Parathyroid adenoma (tissue), 2 donors: ENCODE measurements around the gene RPP30.
"Not testable (repeated sequence)": the region's sequence is repeated elsewhere in the genome, so short reads cannot be mapped to it uniquely, and the experiment has no call there.

Experiments used
- H2AFZ ChIP-seq: fragments of 300-600 bp; sonication (generic); one replicate; pipeline ENCODE4 v1.7.0; 2017; ENCODE audit warnings: antibody characterized with exemption, mild to moderate bottlenecking
- H3K27ac ChIP-seq: fragments of 300-600 bp; sonication (generic); one replicate; pipeline ENCODE4 v1.7.0; 2017
- H3K27me3 ChIP-seq: fragments of 300-600 bp; sonication (generic); one replicate; pipeline ENCODE4 v1.7.0; 2017; ENCODE audit warnings: low read length; ENCODE audit not compliant: control insufficient read depth, insufficient read depth
- H3K36me3 ChIP-seq: fragments of 300-600 bp; sonication (generic); one replicate; pipeline ENCODE4 v1.7.0; 2017; ENCODE audit warnings: low read length; ENCODE audit not compliant: control insufficient read depth, insufficient read depth
- H3K4me1 ChIP-seq: fragments of 300-600 bp; sonication (generic); one replicate; pipeline ENCODE4 v1.7.0; 2017; ENCODE audit warnings: control low read depth
- H3K4me2 ChIP-seq: fragments of 300-600 bp; sonication (generic); one replicate; pipeline ENCODE4 v1.7.0; 2017; ENCODE audit warnings: low read length
- H3K4me3 ChIP-seq: fragments of 300-600 bp; sonication (generic); one replicate; pipeline ENCODE4 v1.7.0; 2017; ENCODE audit warnings: low read depth, low read length
- H3K79me2 ChIP-seq: fragments of 300-600 bp; sonication (generic); one replicate; pipeline ENCODE4 v1.7.0; 2017; ENCODE audit warnings: control low read depth
- H3K9ac ChIP-seq: fragments of 300-600 bp; sonication (generic); one replicate; pipeline ENCODE4 v1.7.0; 2017; ENCODE audit warnings: mild to moderate bottlenecking
- H3K9me3 ChIP-seq: fragments of 300-600 bp; sonication (generic); one replicate; pipeline ENCODE4 v1.7.0; 2017; ENCODE audit warnings: low read length; ENCODE audit not compliant: control insufficient read depth
- TF ChIP-seq, protein P1 (sequence below): fragments of 300-600 bp; sonication (generic); IDR thresholded peaks from one replicate; pipeline ENCODE4 v1.7.0; 2017; ENCODE audit warnings: antibody characterized with exemption, mild to moderate bottlenecking
- donor health status: primary hyperparathyroidism.

Gene RPP30

GRCh38 chr10:90936276-90936659, 64.5 kb downstream of the RPP30 start:
- Histone ChIP-seq H3K9ac (no peak overlapping the region), H2AFZ (no peak overlapping the region), H3K27me3 (no peaks in the 10 kb centered on the region), H3K4me3 (no peak overlapping the region), H3K79me2 (no peaks in the 10 kb centered on the region), H3K4me2 (no peak overlapping the region), H3K9me3 (no peaks in the 10 kb centered on the region), H3K36me3 (no peaks in the 10 kb centered on the region), H3K27ac (no peak overlapping the region), H3K4me1 (no peaks in the 10 kb centered on the region)
- TF ChIP-seq, protein P1, sequence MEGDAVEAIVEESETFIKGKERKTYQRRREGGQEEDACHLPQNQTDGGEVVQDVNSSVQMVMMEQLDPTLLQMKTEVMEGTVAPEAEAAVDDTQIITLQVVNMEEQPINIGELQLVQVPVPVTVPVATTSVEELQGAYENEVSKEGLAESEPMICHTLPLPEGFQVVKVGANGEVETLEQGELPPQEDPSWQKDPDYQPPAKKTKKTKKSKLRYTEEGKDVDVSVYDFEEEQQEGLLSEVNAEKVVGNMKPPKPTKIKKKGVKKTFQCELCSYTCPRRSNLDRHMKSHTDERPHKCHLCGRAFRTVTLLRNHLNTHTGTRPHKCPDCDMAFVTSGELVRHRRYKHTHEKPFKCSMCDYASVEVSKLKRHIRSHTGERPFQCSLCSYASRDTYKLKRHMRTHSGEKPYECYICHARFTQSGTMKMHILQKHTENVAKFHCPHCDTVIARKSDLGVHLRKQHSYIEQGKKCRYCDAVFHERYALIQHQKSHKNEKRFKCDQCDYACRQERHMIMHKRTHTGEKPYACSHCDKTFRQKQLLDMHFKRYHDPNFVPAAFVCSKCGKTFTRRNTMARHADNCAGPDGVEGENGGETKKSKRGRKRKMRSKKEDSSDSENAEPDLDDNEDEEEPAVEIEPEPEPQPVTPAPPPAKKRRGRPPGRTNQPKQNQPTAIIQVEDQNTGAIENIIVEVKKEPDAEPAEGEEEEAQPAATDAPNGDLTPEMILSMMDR: no peak

GRCh38 chr10:90937645-90938258, 66.0 kb downstream of the RPP30 start:
- Histone ChIP-seq H3K36me3 (no peaks in the 10 kb centered on the region), H3K4me3 (no peak overlapping the region), H3K4me1 (no peaks in the 10 kb centered on the region), H2AFZ (no peak overlapping the region), H3K9me3 (no peaks in the 10 kb centered on the region), H3K27me3 (no peaks in the 10 kb centered on the region), H3K79me2 (no peaks in the 10 kb centered on the region), H3K4me2 (no peak overlapping the region), H3K27ac (no peak overlapping the region), H3K9ac (no peak overlapping the region)
- TF ChIP-seq, protein P1: no peak

GRCh38 chr10:90939116-90939515, 67.3 kb downstream of the RPP30 start:
- no peak overlapping the region for H2AFZ ChIP-seq
- H3K79me2 ChIP-seq: no peaks in the 10 kb centered on the region
- no peak overlapping the region for H3K4me3 ChIP-seq
- no peaks in the 10 kb centered on the region for H3K9me3 ChIP-seq
- H3K27me3 ChIP-seq: no peaks in the 10 kb centered on the region
- H3K27ac ChIP-seq: no peak overlapping the region
- H3K36me3 ChIP-seq: no peaks in the 10 kb centered on the region
- no peak overlapping the region for H3K4me2 ChIP-seq
- TF ChIP-seq, protein P1: no peak
- H3K4me1 ChIP-seq: no peaks in the 10 kb centered on the region
- H3K9ac ChIP-seq: no peak overlapping the region

GRCh38 chr10:90939648-90940047, 67.9 kb downstream of the RPP30 start:
- Histone ChIP-seq H3K36me3 (no peaks in the 10 kb centered on the region), H3K4me1 (no peaks in the 10 kb centered on the region), H3K79me2 (no peaks in the 10 kb centered on the region), H3K9me3 (no peaks in the 10 kb centered on the region), H3K9ac (no peak overlapping the region), H3K4me2 (no peak overlapping the region), H3K27ac (no peak overlapping the region), H3K4me3 (no peak overlapping the region), H3K27me3 (no peaks in the 10 kb centered on the region), H2AFZ (no peak overlapping the region)
- TF ChIP-seq, protein P1: no peak

GRCh38 chr10:90942980-90943379, 71.2 kb downstream of the RPP30 start:
- H2AFZ ChIP-seq, H3K4me3 ChIP-seq, H3K27me3 ChIP-seq, H3K79me2 ChIP-seq, H3K36me3 ChIP-seq, H3K4me1 ChIP-seq, H3K4me2 ChIP-seq, H3K27ac ChIP-seq, H3K9ac ChIP-seq, H3K9me3 ChIP-seq: not testable (repeated sequence)
